ENCODE data around the gene ZNF837.

The ZNF837 gene

GRCh38 chr19:58318297-58318696, 62.5 kb downstream of the ZNF837 start:
- no peak for DNase-seq (ENCODE audit: low read depth in 2 of 2)

All from stimulated activated CD8-positive, alpha-beta memory T cell treated with anti-CD3 and anti-CD28 coated beads, Interleukin-2, amount 100 ng/mL, for 1 hour (primary cell).